Measurements from ENCODE around the gene MEGF10. TPM values are rescaled to one million over a fixed set of nuclear protein-coding genes. Genes with fewer than 3 reads are reported as not detected.

Gene MEGF10
- total and polyA plus RNA-seq, 2 of the 8 experiments (the other 6 are each of a cell fraction or from before 2014, with no cell fraction given), result 38.2 to 53.1 TPM

GRCh38 chr5:127293373-127293772, 2.8 kb downstream of the MEGF10 start:
- Histone ChIP-seq H4K8ac (ENCODE audit: extremely low read depth, insufficient read depth, low read length) (no peak overlapping the region), H3K14ac (ENCODE audit: insufficient read length) (no peak overlapping the region), H4K20me1 (replicated peaks in 1 of 2; ENCODE audit: control insufficient read depth in 1 of 2, insufficient read depth in 2 of 2, low read length in 2 of 2) (no peaks in the 10 kb centered on the region), H2AK5ac (ENCODE audit: low read depth, low read length) (no peak overlapping the region), H3K27me3 (replicated peaks in 1 of 4; ENCODE audit: control insufficient read depth in 3 of 4, extremely low read depth in 1 of 4, insufficient read depth in 3 of 4, low read length in 3 of 4) (no peaks in the 10 kb centered on the region), H3K9me3 (ENCODE audit: insufficient read depth in 2 of 2, low read depth in 1 of 2, low read length in 1 of 2) (peaks cover 0 to 5% of the 10 kb centered on the region in 2 experiments; a peak in 1 of 4 replicates), H3K79me1 (ENCODE audit: low read depth, low read length) (no peaks in the 10 kb centered on the region), H3K4me3 (ENCODE audit: extremely low read depth in 1 of 4, insufficient read depth in 2 of 4, low read depth in 3 of 4, low read length in 4 of 4) (peak overlapping the region in 2 of 4 experiments; percentile 7 to 92; a peak in 2 of 8 replicates), H3K9ac (replicated peaks in 1 of 4; ENCODE audit: extremely low read depth in 1 of 4, low read depth in 3 of 4, low read length in 3 of 4) (no peak overlapping the region), H2BK12ac (ENCODE audit: low read depth, low read length) (no peak overlapping the region), H2AFZ (ENCODE audit: low read length) (no peak overlapping the region), H3K27ac (ENCODE audit: low read depth, low read length) (no peak overlapping the region), H3K18ac (ENCODE audit: extremely low read depth, low read length) (no peak overlapping the region), H3K4ac (replicated peaks; ENCODE audit: insufficient read length, low read depth, low read length) (no peak overlapping the region), H3K36me3 (ENCODE audit: control insufficient read depth in 2 of 4, insufficient read depth in 4 of 4, low read length in 3 of 4) (no peaks in the 10 kb centered on the region), H3K79me2 (ENCODE audit: control insufficient read depth in 1 of 2, insufficient read depth in 2 of 2, low read length in 2 of 2) (peaks cover 0 to 74% of the 10 kb centered on the region in 2 experiments; a peak in 3 of 4 replicates), H3K4me1 (replicated peaks in 1 of 4; ENCODE audit: control insufficient read depth in 3 of 4, insufficient read depth in 4 of 4, low read length in 3 of 4) (peaks cover 1 to 24% (median 13%) of the 10 kb centered on the region in 4 experiments; a peak in 5 of 7 replicates), H3K23me2 (ENCODE audit: low read depth, low read length) (peaks cover 13% of the 10 kb centered on the region), H2BK15ac (ENCODE audit: low read length) (no peak overlapping the region), H2BK5ac (ENCODE audit: low read depth, low read length) (0 out of 2 replicates have a peak overlapping the region, but pooled peaks have one; percentile 3), H4K5ac (ENCODE audit: insufficient read length, low read depth, low read length) (no peak overlapping the region), H3K4me2 (ENCODE audit: insufficient read depth in 1 of 2, low read depth in 2 of 2, low read length in 2 of 2) (peak overlapping the region; percentile 85 to 86), H2BK20ac (ENCODE audit: low read length) (no peak overlapping the region), H3K56ac (replicated peaks; ENCODE audit: insufficient read length, low read depth, low read length) (no peak overlapping the region), H2BK120ac (replicated peaks; ENCODE audit: low read depth, low read length) (no peak overlapping the region), H4K91ac (replicated peaks; ENCODE audit: insufficient read length, low read length) (no peak overlapping the region), H3K23ac (ENCODE audit: insufficient read length) (no peak overlapping the region)
- ChIA-PET POLR2A (ENCODE audit: partially characterized antibody) (no interaction called here), CTCF (ENCODE audit: partially characterized antibody) (interaction anchor here (0.9 to 3.0 kb wide), 7 partner anchors 14 to 198 kb away, joined by 3 to 17 read pairs (median 6); no protein-coding TSS in a partner anchor)
- FAIRE-seq, result peak; percentile 48
- DNase-seq (ENCODE audit: low read depth in 1 of 2, low spot score in 2 of 2), result no peak
- TF ChIP-seq SRF (IDR thresholded peaks at IDR 0.05; ENCODE audit: low read depth, low read length) (no peak), RNF2 (IDR thresholded peaks at IDR 0.05; ENCODE audit: borderline replicate concordance, low read depth, low read length, missing control alignments, poor library complexity, severe bottlenecking) (no peak), FOSL1 (IDR thresholded peaks at IDR 0.05; ENCODE audit: insufficient read depth, low read depth, low read length) (no peak), BACH1 (IDR thresholded peaks at IDR 0.05; ENCODE audit: low read length) (no peak), RFX5 (IDR thresholded peaks at IDR 0.05; ENCODE audit: borderline replicate concordance, low read depth, low read length) (no peak), EP300 (IDR thresholded peaks at IDR 0.05; ENCODE audit: borderline replicate concordance in 1 of 2, low read depth in 2 of 2, low read length in 2 of 2) (no peak), RAD21 (IDR thresholded peaks at IDR 0.05 in 1 of 2, conservative IDR thresholded peaks at IDR 0.05 in 1 of 2; ENCODE audit: low read depth in 2 of 2, low read length in 2 of 2) (no peak), E2F6 (IDR thresholded peaks at IDR 0.05) (no peak), USF2 (IDR thresholded peaks at IDR 0.05; ENCODE audit: low read length) (peak; percentile 34; the same call in 1 of the 2 replicates), MAX (IDR thresholded peaks at IDR 0.05) (no peak), KDM1A (IDR thresholded peaks at IDR 0.05; ENCODE audit: borderline replicate concordance, low read length) (no peak)

All from H1 (cell line).